Measurements from ENCODE around the gene FSIP1. TPM values are rescaled to one million over a fixed set of nuclear protein-coding genes. Genes with fewer than 3 reads are reported as not detected.

Gene FSIP1
- total RNA-seq, 2 donors from 2014 or later: 4.1 to 5.3 TPM

DNA sequence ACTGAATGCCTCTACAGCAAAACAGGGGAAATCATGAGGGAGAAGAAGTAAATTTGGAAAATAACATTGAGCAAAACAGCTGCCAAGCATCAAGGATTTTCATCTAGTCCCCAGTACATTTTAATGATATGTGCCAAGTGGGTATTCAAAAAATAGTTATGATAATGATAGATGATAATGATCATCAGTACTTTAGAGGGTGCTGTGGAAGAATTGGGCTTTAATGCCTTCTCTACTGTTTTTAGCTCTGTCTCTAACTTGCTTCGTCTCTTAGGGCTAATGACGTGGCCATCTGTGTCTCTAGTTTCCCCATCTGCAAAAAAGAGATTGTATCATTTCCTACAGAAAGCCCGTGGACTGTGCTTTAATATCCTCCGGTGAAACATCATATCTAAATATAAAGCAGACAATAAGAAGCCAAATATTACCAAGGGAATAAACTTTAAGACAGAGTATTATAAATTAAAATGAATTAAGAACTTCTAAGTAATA, 10.2 kb upstream of the FSIP1 start:
- H3K9ac ChIP-seq (ENCODE audit: low read depth in 2 of 2, low read length in 2 of 2): no peak overlapping the region
- DNase-seq: no peak
- H3K27ac ChIP-seq: no peak overlapping the region
- no peaks in the 10 kb centered on the region for H3K4me1 ChIP-seq
- no peaks in the 10 kb centered on the region for H3K36me3 ChIP-seq
- H3K27me3 ChIP-seq: no peaks in the 10 kb centered on the region
- TF ChIP-seq, protein P1, sequence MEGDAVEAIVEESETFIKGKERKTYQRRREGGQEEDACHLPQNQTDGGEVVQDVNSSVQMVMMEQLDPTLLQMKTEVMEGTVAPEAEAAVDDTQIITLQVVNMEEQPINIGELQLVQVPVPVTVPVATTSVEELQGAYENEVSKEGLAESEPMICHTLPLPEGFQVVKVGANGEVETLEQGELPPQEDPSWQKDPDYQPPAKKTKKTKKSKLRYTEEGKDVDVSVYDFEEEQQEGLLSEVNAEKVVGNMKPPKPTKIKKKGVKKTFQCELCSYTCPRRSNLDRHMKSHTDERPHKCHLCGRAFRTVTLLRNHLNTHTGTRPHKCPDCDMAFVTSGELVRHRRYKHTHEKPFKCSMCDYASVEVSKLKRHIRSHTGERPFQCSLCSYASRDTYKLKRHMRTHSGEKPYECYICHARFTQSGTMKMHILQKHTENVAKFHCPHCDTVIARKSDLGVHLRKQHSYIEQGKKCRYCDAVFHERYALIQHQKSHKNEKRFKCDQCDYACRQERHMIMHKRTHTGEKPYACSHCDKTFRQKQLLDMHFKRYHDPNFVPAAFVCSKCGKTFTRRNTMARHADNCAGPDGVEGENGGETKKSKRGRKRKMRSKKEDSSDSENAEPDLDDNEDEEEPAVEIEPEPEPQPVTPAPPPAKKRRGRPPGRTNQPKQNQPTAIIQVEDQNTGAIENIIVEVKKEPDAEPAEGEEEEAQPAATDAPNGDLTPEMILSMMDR (IDR thresholded peaks at IDR 0.05): no peak
- H3K4me3 ChIP-seq: no peak overlapping the region
- no peaks in the 10 kb centered on the region for H3K9me3 ChIP-seq
- intact Hi-C loops (cut with DNase I): no loop called here

DNA sequence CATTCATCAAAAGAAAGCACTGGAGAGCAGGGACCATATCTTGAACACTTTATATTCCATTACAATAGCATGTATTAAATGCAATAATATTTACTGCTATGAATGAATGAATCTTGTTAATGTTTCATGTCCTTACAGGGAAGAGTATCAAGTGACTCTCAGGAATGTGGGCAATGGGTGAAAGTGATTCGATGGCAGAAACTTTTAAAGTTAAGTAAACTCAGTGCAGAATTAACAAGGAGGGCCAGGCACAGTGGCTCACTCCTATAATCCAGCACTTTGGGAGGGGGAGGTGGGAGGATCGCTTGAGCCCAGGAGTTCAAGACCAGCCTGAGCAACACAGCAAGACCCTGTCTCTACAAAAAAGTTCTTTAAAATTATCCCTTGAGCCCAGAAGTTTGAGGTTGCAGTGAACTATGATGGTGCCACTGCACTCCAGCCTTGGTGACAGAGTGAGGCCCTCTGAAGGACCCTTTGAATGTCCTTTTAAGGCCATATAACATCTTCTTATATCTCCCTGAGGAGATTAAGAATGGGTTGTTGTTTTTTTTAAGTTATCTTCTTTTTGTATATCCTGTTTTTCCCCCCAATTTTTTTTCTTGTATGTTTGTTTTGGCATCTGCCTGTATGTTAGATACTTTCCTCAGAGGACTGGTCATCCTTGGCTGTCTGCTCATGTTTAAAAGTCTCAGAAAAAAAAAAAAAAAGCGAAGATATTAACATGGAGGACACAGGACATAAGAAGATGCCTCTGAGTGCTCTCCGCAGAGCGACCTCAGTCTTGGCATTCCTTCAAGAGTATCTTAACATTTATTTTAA, 9.6 kb upstream of the FSIP1 start:
- H3K9ac ChIP-seq (ENCODE audit: low read depth in 2 of 2, low read length in 2 of 2): no peak overlapping the region
- no peaks in the 10 kb centered on the region for H3K4me1 ChIP-seq
- no peak for DNase-seq
- intact Hi-C loops (cut with DNase I): no loop called here
- TF ChIP-seq, protein P1 (IDR thresholded peaks at IDR 0.05): no peak
- no peaks in the 10 kb centered on the region for H3K9me3 ChIP-seq
- H3K36me3 ChIP-seq: no peaks in the 10 kb centered on the region
- H3K27ac ChIP-seq: no peak overlapping the region
- H3K4me3 ChIP-seq: no peak overlapping the region
- no peaks in the 10 kb centered on the region for H3K27me3 ChIP-seq

DNA sequence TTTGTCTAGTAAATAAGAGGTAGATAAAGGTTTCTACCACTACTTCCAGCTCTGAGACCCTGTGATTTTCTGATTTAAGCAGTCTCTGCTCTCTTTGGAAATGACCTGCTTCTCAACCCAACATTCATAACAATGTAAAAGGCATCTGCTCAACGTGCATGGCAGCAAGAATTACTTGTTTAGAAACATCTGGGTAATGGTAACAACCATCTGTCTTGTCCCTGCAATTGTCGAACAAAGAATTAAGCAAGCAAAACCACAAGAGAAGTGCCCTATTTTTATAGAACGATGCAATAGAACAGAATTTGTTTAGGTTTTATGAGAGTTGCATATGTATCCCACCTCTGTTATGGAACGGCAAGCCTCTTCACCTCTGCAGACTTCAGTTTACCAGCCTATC, 7.1 kb upstream of the FSIP1 start:
- Histone ChIP-seq H3K4me3 (no peak overlapping the region), H3K27ac (no peak overlapping the region), H3K27me3 (no peaks in the 10 kb centered on the region), H3K9me3 (no peaks in the 10 kb centered on the region), H3K36me3 (no peaks in the 10 kb centered on the region), H3K9ac (ENCODE audit: low read depth in 2 of 2, low read length in 2 of 2) (no peak overlapping the region), H3K4me1 (no peaks in the 10 kb centered on the region)
- no peak for DNase-seq
- TF ChIP-seq, protein P1 (IDR thresholded peaks at IDR 0.05): no peak
- intact Hi-C loops (cut with DNase I): loop anchor here (5.0 to 10.0 kb wide), 2 partner anchors 88 to 185 kb away; no protein-coding TSS in a partner anchor

DNA sequence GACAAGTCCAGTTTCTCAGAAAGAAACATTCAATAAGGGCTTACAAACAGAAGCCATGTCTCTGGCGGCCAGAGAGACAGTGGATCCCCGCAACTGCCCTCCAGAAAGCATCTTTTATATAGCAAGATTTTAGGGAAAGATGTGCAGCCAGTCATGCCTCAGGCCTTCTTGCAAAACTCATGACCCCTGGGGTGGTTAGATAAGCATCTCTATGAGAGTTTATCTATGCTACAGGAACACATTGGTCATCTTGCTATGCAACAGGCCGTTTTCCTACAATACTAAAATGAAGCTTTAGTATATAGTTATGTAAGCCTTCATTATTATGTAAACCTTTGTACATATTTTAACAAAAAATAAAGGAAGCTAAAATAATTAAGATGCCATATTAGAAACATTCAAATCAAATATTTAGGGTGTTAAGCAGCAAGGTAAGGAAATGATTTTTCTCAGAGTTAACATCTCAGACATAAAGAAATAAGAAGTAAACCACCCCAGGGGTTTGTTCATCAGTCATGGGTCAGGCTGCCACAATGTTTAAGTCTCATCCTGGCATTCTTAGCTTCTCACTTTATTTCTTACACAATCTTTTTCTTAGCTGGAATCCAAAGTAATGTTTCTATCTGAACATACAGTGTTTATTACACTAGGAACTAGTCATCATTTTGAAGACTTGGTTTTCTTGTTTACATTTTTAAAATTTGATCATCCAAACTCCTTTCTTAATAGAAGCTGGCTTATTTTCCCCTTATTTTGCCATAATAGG, 6.3 kb upstream of the FSIP1 start:
- no peak overlapping the region for H3K4me3 ChIP-seq
- no peaks in the 10 kb centered on the region for H3K4me1 ChIP-seq
- TF ChIP-seq, protein P1 (IDR thresholded peaks at IDR 0.05): no peak
- H3K27me3 ChIP-seq: no peaks in the 10 kb centered on the region
- no peak for DNase-seq
- H3K27ac ChIP-seq: no peak overlapping the region
- H3K36me3 ChIP-seq: no peaks in the 10 kb centered on the region
- H3K9ac ChIP-seq (ENCODE audit: low read depth in 2 of 2, low read length in 2 of 2): no peak overlapping the region
- intact Hi-C loops (cut with DNase I): loop anchor here (5.0 to 10.0 kb wide), 2 partner anchors 88 to 186 kb away; no protein-coding TSS in a partner anchor
- no peaks in the 10 kb centered on the region for H3K9me3 ChIP-seq

DNA sequence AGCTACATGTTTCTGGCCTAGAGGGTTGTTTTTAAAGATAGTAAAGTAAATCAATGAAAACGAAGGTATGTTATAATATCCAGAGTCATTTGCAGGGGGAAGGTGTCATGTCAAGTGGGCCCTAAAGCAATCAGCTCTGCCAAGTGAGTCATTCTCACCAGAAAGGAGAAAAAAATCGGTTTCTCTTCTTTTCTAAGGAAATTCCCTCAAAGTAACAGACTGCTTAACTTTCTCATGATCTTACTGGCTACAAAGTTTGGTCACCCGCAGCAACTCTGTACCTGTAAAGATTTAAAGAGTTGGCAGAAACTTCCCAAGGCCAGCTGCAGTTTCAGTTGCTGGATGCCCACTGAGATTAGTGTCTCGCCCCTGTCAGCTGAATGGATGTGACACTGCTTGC, 5.5 kb upstream of the FSIP1 start:
- intact Hi-C loops (cut with DNase I): loop anchor here (5.0 to 10.0 kb wide), 2 partner anchors 89 to 187 kb away; no protein-coding TSS in a partner anchor
- H3K27ac ChIP-seq: no peak overlapping the region
- DNase-seq: no peak
- no peaks in the 10 kb centered on the region for H3K36me3 ChIP-seq
- no peaks in the 10 kb centered on the region for H3K4me1 ChIP-seq
- TF ChIP-seq, protein P1 (IDR thresholded peaks at IDR 0.05): no peak
- H3K9me3 ChIP-seq: no peaks in the 10 kb centered on the region
- H3K27me3 ChIP-seq: no peaks in the 10 kb centered on the region
- no peak overlapping the region for H3K9ac ChIP-seq (ENCODE audit: low read depth in 2 of 2, low read length in 2 of 2)
- no peak overlapping the region for H3K4me3 ChIP-seq

Measured in colonic mucosa (tissue), 4 donors.